Body of pancreas (tissue), 4 donors: ENCODE measurements around the gene CENPO. TPM values are rescaled to one million over a fixed set of nuclear protein-coding genes. Genes with fewer than 3 reads are reported as not detected.

Source experiments
- ATAC-seq: fragments of 150-250 bp; one replicate; pipeline ENCODE4 v1.9.1; 2016
- DNase-seq, 4 donors: peaks; one replicate each; pipeline ENCODE4 v3.0.0-alpha.2; 2019
- H3K27ac ChIP-seq, 4 donors: fragments of 200-600 bp; sonication (generic); 1 replicate in 3 of 4; 2 replicates in 1 of 4; pipeline versions ENCODE4 v1.5.1 to v1.6.1; 2016 to 2019; ENCODE audit warnings: mild to moderate bottlenecking in 1 of 4, mixed read lengths in 1 of 4, moderate library complexity in 1 of 4
- H3K27me3 ChIP-seq, 2 donors: fragments of 200-600 bp; sonication (generic); one replicate each; pipeline ENCODE4 v1.6.0; 2016; ENCODE audit warnings: mild to moderate bottlenecking in 1 of 2
- H3K36me3 ChIP-seq, 2 donors: fragments of 200-600 bp; sonication (generic); replicated peaks in 1 of 2; 2 replicates each; pipeline ENCODE4 v1.5.1; 2016; ENCODE audit warnings: low read depth in 2 of 2; ENCODE audit not compliant: insufficient read depth in 1 of 2
- H3K4me1 ChIP-seq: fragments of 200-600 bp; sonication (generic); one replicate; pipeline ENCODE4 v1.6.0; 2016
- H3K4me3 ChIP-seq, 2 donors: fragments of 200-600 bp; sonication (generic); 1 replicate in 1 of 2; 2 replicates in 1 of 2; pipeline ENCODE4 v1.5.1; 2016 to 2019
- H3K9me3 ChIP-seq, 3 donors: fragments of 200-600 bp; sonication (generic); 1 replicate in 2 of 3; 2 replicates in 1 of 3; pipeline ENCODE4 v1.5.1; 2016
- CTCF ChIP-seq, 7 experiments: fragments of 450-650 bp in 4 of 7; fragments of 200-600 bp in 3 of 7; sonication (generic) in 3 of 7; IDR thresholded peaks; one replicate each; pipeline ENCODE4 v1.5.1; 2016 to 2019; ENCODE audit warnings: antibody characterized with exemption in 7 of 7
- POLR2A ChIP-seq, 3 donors: fragments of 450-650 bp; IDR thresholded peaks; one replicate each; pipeline ENCODE4 v1.6.1; 2016; ENCODE audit warnings: antibody characterized with exemption in 3 of 3, mild to moderate bottlenecking in 2 of 3
- WGBS, 2 donors: methylation state at CpG; one replicate each; pipeline ENCODE4 v1.1.5; 2017; 5-methylcytosine and 5-hydroxymethylcytosine counted together
- intact Hi-C: fragments of 100-400 bp; cut with DNase I; formaldehyde crosslinking; loops from one replicate; pipeline ENCODE4 v1.15.1; 2023
- total RNA-seq, 2 donors: library from RNA; depleted of rRNA; stranded (reverse); fragments of >200 nt; gene quantifications; one replicate each; pipeline ENCODE4 v1.1.0, GENCODE V29; 2016

The CENPO gene
- total RNA-seq, 2 donors from 2014 or later: 2.0 to 2.6 TPM

GRCh38 chr2:24832073-24832461, 38.8 kb downstream of the CENPO start:
- Histone ChIP-seq H3K4me3 (no peak overlapping the region), H3K4me1 (peaks cover 12% of the 10 kb centered on the region), H3K27ac (no peak overlapping the region), H3K36me3 (no peaks in the 10 kb centered on the region), H3K27me3 (no peaks in the 10 kb centered on the region), H3K9me3 (no peaks in the 10 kb centered on the region)
- ATAC-seq (peak; percentile 63), DNase-seq (peak; percentile 54 to 74 (median 68))
- 19 to 22% methylated on average over 5 to 14 of the region's 14 CpGs for WGBS, 2 donors
- intact Hi-C loops: no loop called here
- TF ChIP-seq POLR2A (IDR thresholded peaks at IDR 0.05) (no peak), CTCF (IDR thresholded peaks at IDR 0.05) (no peak)

GRCh38 chr2:24832521-24832920, 39.3 kb downstream of the CENPO start:
- no peak overlapping the region for H3K27ac ChIP-seq
- no peaks in the 10 kb centered on the region for H3K36me3 ChIP-seq
- H3K9me3 ChIP-seq: no peaks in the 10 kb centered on the region
- intact Hi-C loops: no loop called here
- WGBS, 2 donors: 66 to 68% methylated on average over 9 of the region's 9 CpGs
- no peak overlapping the region for H3K4me3 ChIP-seq
- TF ChIP-seq CTCF (IDR thresholded peaks at IDR 0.05): no peak
- no peak for TF ChIP-seq POLR2A (IDR thresholded peaks at IDR 0.05)
- ATAC-seq: no peak
- no peaks in the 10 kb centered on the region for H3K27me3 ChIP-seq
- DNase-seq: no peak
- H3K4me1 ChIP-seq: peaks cover 8% of the 10 kb centered on the region

GRCh38 chr2:24832931-24833701, 39.9 kb downstream of the CENPO start:
- no peak overlapping the region for H3K27ac ChIP-seq
- WGBS, 2 donors: 90 to 92% methylated on average over 22 of the region's 22 CpGs
- no peak overlapping the region for H3K4me3 ChIP-seq
- no peaks in the 10 kb centered on the region for H3K36me3 ChIP-seq
- TF ChIP-seq CTCF (IDR thresholded peaks at IDR 0.05) (no peak), POLR2A (IDR thresholded peaks at IDR 0.05) (no peak)
- ATAC-seq (no peak), DNase-seq (no peak)
- H3K27me3 ChIP-seq: no peaks in the 10 kb centered on the region
- peaks cover 4% of the 10 kb centered on the region for H3K4me1 ChIP-seq
- intact Hi-C loops: no loop called here
- H3K9me3 ChIP-seq: no peaks in the 10 kb centered on the region

GRCh38 chr2:24833821-24834732, 40.9 kb downstream of the CENPO start:
- Histone ChIP-seq H3K27me3 (no peaks in the 10 kb centered on the region), H3K9me3 (no peaks in the 10 kb centered on the region), H3K4me3 (no peak overlapping the region), H3K27ac (no peak overlapping the region), H3K4me1 (peaks cover 4% of the 10 kb centered on the region), H3K36me3 (no peaks in the 10 kb centered on the region)
- intact Hi-C loops: no loop called here
- 87 to 92% methylated on average over 11 to 30 of the region's 32 CpGs for WGBS, 2 donors
- TF ChIP-seq POLR2A (IDR thresholded peaks at IDR 0.05) (no peak), CTCF (IDR thresholded peaks at IDR 0.05) (no peak)
- ATAC-seq (no peak), DNase-seq (no peak)
